Suppressor macrophage (primary cell): ENCODE measurements around the gene ANGPTL4.
"Not testable (repeated sequence)": the region's sequence is repeated elsewhere in the genome, so short reads cannot be mapped to it uniquely, and the experiment has no call there.

Source experiments
- DNase-seq, 4 experiments: peaks; one replicate each; pipeline ENCODE4 v3.0.0-alpha.2; 2020 to 2022

Gene ANGPTL4

DNA sequence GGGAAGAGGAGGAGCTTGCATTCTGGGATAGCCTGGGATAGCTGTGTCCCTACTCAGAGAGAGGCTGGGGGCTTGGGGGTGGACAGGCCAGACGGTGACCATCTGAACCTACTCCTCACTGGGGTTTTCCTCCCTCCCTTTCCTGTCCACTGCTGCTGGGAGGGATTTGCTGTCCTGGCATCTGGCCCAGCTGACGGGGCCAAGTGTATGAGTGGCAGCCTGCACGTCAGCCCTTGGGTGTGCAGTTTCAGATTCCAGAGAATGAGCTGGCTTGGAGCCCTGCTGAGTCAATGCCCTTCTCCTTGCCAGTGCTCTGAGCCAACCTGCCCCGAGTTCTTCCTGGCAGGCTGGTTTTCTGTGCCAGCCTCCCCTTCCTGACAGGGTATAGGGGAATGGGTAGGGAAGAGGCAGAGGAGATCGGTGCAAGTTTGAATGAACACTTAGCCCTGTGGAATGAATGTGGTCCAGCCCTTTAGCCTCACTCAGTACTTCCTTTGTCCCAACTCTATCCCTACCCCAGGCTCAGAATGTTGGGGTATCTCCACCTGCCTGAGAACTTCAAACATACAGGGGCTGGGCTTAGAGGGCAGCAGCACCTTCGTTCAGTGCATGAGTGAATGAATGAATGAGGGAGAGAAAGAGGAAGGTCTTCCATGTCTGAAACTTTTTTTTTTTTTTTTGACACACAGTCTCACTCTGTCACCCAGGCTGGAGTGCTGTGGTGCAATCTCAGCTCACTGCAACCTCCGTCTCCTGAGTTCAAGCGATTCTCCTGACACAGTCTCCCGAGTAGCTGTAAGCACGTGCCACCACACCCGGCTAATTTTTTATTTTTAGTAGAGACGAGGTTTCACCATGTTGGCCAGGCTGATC, 1.8 kb upstream of the ANGPTL4 start:
- DNase-seq: peak; percentile 87 to 93 (median 89)

DNA sequence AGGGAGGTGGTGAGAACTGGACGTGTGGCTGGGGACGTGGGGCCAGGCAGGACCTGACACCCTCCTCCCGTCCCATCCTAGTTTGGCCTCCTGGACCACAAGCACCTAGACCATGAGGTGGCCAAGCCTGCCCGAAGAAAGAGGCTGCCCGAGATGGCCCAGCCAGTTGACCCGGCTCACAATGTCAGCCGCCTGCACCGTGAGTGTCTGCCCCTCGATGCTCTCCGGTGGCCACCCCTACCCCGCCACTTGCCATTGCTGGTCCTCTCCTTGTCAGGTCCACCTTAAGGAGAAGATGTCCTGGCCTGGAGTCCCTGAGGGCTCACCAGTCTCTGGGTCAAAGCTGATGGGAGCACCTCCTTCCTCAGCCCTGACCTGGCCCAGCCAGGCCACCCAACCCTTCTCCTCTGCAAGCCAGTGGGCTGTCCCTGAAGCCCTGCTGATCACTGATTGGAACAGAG, 2.2 kb downstream of the ANGPTL4 start:
- DNase-seq: no peak

GRCh38 chr19:8366961-8367326, 3.0 kb downstream of the ANGPTL4 start:
- DNase-seq: no peak

- peak; percentile 24 to 52 (median 38) for DNase-seq
Observed at GRCh38 chr19:8367327-8368001, 3.5 kb downstream of the ANGPTL4 start.

DNA sequence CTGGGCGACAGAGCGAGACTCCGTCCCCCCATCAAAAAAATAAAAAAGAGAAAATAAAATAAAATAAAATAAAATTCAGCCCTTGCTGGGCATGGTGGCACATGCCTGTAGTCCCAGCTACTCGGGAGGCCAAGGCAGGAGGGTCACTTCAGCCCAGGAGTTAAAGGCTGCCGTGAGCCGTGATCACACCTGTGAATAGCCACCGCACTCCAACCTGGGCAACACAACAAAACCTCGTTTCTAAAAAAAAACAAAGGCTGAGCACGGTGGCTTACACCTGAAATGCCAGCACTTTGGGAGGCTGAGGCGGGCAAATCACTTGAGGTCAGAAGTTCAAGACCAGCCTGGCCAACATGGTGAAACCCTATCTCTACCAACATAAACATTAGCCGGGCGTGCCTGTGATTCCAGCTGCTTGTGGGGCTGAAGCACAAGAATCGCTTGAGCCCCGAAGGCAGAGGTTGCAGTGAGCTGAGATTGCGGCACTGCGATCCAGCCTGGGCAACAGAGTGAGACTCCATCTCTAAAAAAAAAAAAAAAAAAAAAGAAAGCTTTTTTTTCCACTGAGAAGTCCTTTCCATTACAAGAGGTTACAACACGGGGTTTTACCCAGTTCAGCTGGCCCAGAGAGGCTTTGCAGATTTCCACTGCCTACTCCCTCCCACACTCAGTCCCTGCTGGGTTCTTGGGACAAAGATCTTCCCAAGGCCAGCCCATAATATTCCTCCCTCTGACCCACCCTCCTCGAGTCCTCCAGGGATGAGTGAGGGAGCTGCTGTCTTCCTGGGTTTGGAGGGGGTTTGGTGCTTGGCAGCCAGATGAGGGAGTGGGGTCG, 6.4 kb downstream of the ANGPTL4 start:
- peak in 3 of 4 experiments; percentile 29 to 62 (median 43) for DNase-seq

DNA sequence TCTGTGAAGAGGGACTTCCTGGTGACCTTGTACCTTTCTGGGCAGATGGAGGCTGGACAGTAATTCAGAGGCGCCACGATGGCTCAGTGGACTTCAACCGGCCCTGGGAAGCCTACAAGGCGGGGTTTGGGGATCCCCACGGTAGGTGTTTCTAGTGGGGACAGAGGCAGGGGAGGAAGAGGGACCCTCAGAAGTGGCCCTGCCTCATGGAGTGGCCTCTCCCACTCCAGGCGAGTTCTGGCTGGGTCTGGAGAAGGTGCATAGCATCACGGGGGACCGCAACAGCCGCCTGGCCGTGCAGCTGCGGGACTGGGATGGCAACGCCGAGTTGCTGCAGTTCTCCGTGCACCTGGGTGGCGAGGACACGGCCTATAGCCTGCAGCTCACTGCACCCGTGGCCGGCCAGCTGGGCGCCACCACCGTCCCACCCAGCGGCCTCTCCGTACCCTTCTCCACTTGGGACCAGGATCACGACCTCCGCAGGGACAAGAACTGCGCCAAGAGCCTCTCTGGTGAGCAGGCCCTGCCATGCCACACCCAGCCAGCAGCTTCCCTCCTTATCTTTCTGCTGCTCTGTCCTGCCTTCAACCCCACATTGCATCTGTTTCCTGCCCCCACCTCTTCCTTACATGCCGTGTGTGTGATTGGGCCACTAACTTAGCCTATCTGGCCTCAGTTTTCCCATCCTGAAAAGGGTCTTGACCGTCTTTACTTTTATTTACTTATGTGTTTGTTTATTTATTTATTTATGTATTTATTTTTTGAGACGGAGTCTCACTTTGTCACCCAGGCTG, 7.3 kb downstream of the ANGPTL4 start:
- DNase-seq: no peak

DNA sequence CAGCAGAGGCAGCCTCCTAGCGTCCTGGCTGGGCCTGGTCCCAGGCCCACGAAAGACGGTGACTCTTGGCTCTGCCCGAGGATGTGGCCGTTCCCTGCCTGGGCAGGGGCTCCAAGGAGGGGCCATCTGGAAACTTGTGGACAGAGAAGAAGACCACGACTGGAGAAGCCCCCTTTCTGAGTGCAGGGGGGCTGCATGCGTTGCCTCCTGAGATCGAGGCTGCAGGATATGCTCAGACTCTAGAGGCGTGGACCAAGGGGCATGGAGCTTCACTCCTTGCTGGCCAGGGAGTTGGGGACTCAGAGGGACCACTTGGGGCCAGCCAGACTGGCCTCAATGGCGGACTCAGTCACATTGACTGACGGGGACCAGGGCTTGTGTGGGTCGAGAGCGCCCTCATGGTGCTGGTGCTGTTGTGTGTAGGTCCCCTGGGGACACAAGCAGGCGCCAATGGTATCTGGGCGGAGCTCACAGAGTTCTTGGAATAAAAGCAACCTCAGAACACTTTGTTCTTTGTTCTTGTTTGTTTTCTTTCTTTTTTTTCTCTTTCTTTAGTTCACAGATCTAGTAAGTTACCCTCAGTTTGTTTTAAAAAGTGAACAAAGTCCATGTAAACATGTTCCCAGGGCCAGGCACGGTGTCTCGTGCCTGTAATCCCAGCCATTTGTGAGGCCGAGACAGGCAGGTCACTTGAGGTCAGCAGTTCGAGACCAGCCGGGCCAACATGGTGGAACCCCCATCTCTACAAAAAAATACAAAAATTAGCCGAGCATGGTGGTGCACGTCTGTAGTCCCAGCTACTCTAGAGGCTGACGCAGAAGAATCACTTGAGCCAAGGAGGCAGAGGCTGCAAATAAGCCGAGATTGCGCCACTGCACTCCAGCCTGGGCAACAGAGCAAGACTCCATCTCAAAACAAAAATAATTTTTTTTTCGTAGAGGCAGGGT, 10.2 kb downstream of the ANGPTL4 start:
- DNase-seq: no peak

DNA sequence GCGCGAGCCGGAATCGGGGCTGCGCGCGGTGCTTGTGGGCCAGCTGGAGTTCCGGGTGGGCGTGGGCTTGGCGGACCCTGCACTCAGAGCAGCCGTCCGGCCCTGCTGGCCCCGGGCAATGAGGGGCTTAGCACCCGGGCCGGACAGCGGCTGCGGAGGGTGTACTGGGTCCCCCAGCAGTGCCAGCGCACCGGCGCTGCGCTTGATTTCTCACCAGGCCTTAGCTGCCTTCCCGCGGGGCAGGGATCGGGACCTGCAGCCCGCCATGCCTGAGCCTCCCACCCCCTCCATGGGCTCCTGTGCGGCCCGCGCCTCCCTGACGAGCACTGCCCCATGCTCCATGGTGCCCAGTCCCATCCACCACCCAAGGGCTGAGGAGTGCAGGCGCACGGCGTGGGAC, 11.8 kb downstream of the ANGPTL4 start:
- not testable (repeated sequence) for DNase-seq

GRCh38 chr19:8376373-8376974, 12.5 kb downstream of the ANGPTL4 start:
- DNase-seq: not testable (repeated sequence)

GRCh38 chr19:8377598-8377997, 13.6 kb downstream of the ANGPTL4 start:
- DNase-seq: no peak

GRCh38 chr19:8379156-8379891, 15.4 kb downstream of the ANGPTL4 start:
- not testable (repeated sequence) for DNase-seq

DNA sequence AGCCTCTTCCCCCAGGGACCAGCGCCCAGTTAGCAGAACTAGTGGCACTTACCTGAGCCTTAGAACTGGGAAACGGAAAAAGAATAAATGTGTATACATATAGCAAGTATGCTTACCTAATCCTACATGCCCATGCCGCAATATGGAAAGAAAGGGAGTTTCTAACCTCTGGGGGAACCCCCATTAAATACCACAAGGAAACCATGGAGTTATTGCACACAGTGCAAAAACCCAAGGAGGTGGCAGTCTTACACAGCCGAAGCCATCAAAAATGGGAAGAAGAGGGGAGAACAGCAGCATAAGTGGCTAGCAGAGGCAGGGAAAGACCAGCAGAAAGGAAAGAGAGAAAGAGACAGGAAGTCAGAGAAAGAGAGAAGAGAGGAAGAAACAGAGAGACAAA, 20.6 kb downstream of the ANGPTL4 start:
- peak in 3 of 4 experiments; percentile 39 to 52 (median 51) for DNase-seq

DNA sequence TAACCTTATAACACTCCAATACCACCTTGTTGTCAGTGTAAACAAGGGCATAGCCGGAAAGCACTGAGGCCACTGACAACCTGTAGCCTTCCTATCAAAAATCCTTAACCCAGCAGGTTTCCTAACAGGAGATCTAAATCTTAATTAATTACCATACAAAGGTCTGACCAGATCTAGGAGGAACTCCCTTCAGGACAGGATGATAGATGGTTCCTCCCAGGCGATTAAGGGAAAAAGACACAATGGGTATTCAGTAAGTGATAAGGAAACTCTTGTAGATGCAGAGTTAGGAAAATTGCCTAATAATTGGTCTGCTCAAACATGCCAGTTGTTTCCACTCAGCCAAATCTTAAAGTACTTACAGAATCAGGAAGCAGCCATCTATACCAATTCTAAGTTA, 21.1 kb downstream of the ANGPTL4 start:
- not testable (repeated sequence) for DNase-seq

GRCh38 chr19:8385566-8385965, 21.6 kb downstream of the ANGPTL4 start:
- not testable (repeated sequence) for DNase-seq

DNA sequence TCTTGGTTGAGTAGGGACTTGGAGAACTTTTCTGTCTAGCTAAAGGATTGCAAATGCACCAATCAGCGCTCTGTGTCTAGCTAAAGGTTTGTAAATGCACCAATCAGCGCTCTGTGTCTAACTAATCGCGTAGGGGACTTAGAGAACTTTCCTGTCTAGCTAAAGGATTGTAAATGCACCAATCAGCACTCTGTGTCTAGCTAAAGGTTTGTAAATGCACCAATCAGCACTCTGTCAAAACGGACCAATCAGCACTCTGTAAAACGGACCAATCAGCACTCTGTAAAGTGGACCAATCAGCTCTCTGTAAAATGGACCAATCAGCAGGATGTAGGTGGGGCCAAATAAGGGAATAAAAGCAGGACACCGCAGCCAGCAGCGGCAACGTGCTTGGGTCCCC, 22.5 kb downstream of the ANGPTL4 start:
- DNase-seq: not testable (repeated sequence)

- DNase-seq: no peak
Observed at GRCh38 chr19:8386990-8387389, 23.0 kb downstream of the ANGPTL4 start.

GRCh38 chr19:8387688-8388611, 24.0 kb downstream of the ANGPTL4 start:
- DNase-seq: no peak

GRCh38 chr19:8388612-8388958, 24.6 kb downstream of the ANGPTL4 start:
- DNase-seq: no peak
